Epidermal melanocyte (primary cell): Measurements from ENCODE around the gene TXNDC5.
"Not testable (repeated sequence)": the region's sequence is repeated elsewhere in the genome, so short reads cannot be mapped to it uniquely, and the experiment has no call there.

Experiments
- DNase-seq: peaks from one replicate; pipeline ENCODE4 v3.0.0; 2011; ENCODE audit warnings: low spot score; ENCODE audit not compliant: insufficient read length

Gene TXNDC5

DNA sequence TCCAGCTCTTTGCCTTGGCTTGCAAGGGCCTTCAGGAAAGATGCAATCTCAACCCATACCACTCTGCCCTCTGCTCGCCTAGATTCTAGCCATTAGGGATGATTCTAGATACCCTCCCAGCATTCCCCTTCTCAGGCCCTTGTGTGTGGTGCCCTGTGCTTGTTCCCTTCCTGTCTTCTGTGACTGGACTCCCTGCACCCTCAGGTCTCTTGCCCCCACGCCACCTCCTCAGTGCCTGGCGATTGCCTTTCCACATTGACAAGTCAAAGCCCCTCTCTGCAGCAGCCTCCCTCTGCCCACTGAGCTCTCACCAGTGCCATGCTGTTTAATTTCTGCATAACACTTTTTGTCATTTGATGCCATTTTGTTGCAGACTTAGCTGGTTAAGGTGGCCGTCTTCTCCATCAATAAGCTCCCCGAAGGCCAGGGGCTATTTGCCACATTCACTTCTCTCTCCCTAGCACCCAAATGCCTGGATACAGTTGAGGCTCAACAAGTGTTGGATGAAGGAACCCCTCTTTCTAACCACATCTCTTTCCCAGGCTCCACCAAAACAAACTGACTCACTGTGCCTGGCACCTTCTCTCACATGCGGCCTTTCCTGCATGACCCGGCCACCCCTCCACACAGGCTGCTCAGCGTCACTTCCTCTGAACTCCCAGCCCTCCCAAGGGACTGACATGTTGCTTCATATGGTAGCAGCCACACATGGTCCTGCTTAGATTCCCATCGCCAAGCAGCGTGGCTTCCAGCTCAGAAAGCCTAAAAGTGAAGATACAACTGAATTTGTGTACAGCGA, 4.6 kb upstream of the TXNDC5 start:
- DNase-seq = no peak

GRCh38 chr6:7914311-7914710, 3.7 kb upstream of the TXNDC5 start:
- no peak for DNase-seq

DNA sequence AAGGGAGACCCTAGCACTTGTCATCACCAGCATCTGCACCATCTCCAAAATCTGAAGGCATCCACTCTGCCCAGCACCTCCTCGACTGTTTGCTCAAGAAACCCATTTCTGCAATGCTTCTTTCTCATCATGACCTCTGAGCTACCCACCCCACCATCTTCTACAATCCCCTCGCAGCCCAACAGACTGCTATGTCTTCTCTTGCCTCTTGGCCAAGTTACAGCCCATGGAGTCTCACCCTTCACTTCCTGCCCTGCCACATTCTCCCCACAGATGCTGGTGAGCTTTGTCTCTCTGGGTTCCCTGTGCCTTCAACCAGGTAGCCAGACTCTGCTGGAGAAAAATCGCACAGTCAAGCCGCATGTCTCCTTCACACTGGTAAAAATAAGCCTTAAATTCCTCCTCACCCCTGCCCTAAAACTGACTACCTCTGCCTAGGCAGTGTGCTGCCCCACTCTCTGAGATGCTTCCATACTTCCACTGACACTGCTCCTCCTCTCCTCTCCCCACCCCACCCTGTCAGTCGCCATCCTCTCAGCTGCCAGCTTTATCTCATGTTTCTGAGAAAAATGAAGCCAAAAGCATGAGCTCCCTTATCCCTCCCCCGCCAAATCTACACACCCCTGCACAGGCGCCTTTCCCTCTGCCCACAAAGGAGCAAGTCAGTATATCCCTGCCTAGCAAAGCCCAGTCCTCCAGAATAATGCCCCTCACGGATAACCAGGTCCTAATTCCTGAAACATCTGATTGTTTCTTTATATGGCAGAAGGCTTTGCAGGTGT, 2.3 kb upstream of the TXNDC5 start:
- no peak for DNase-seq

DNA sequence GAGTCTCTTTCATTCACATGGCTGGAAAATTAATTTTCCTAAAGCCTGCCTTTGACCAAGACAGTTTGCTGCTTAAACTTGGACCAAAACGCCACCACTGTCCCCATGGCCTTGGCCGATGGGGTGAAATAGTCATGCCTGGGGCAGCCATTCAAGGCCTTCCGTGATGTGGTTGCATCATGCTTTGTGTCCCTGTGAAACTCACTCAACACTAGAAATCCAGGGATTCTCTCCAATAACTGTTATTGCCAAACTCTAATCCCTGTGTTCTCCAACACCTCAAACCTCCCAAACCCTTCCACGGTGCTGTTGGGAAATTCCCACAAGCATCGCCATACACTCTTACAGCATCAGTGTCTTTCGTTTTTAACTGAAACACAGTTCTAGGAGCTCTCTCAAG, 1.4 kb upstream of the TXNDC5 start:
- DNase-seq = no peak

GRCh38 chr6:7911345-7911725, 747 bp upstream of the TXNDC5 start:
- DNase-seq = no peak

DNA sequence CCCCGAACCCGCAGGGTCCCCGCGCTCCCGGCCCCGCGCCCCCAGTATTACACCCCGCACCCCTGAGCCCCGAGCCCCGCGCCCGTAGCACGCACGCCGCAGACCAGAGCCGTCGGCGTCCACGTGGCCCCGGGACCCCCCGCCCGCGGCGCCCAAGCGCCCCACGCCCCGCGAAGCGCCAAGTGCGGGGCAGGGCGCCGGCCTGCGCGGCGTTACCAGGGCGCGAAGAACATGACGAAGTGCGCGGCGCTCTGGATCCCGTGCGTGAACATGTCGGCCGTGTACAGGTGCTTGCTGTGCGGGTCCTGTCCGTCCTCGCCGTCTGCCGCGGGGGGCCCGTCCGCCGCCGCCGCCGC, 312 bp downstream of the TXNDC5 start:
- no peak for DNase-seq

GRCh38 chr6:7909323-7910276, 988 bp downstream of the TXNDC5 start:
- no peak for DNase-seq

- DNase-seq = no peak
Measured at GRCh38 chr6:7907159-7907558, 3.4 kb downstream of the TXNDC5 start.

DNA sequence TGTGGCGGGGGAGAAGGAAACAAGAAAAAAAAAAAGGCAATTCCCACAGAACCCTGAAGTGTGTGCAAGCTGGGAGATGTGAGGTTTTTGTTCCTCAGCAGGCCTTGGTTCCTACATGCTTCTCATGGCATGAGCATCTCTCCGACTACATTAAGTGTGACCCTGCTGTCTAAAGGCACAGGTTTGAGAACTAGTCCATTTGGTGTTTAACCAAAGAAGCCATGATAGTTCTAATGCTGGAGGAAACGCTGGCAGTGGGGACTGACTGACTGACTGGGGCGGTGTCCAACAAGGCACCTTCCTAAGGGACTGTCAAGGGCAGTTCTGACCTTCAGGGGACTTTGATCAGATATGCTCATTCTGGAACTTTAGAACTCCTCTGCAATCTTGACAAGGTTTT, 3.8 kb downstream of the TXNDC5 start:
- DNase-seq = no peak

DNA sequence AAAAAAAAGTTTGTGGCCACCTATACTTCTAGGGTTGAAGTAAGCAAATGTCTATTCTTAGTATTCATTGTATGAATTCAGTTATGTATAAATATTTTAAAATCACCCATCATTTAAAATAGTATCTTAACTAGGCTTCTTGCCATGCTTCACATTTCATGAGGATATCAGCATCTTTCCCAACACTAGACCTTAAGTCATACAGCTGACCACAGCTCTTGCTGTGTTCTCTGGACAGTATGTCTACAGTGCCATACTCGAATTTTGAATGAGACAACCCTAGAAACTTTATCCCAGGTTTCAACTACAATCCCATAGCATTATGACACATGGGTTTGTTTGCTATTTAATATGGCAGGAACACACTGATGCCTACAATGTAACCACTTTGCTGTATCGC, 5.2 kb downstream of the TXNDC5 start:
- DNase-seq = no peak

- no peak for DNase-seq
Measured at GRCh38 chr6:7904654-7905319, 5.8 kb downstream of the TXNDC5 start.

GRCh38 chr6:7903673-7904072, 6.9 kb downstream of the TXNDC5 start:
- DNase-seq = no peak

DNA sequence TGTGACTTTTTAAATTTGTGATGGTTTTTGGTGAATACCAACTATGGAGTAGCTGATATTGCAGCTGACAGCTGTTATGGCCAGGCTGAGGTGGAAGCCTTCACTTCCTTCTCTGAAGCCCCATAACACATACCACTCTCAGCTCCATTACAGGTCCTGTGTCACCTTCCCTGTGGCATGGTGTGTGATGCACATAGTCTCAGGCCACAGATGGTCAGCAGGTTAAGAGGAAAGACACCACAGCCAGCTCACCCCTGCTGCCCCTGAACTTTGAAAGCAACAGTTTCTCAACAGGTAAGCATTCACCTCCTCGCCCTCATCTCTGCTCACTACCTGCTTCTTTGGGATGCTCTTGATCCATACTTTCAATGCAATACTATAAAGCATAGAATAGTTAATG, 7.7 kb downstream of the TXNDC5 start:
- DNase-seq = no peak

DNA sequence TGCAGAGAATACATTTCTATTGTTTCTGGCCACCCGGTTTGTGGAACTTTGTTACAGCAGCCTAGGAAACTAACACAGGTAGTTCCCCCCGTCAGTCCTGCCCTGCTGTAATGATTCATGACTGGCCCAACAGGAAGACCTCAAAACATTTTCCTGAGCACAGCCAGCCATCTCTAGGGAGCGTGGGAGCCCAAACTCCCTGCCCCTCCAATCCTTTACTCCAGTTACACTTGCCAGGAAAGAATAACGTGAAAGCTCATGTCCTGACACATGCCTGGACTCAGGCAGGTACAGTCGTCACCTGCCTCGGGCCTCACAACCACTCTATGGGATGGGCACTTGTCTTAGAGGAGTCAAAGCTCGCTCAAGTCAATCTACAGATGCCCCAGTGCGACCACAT, 8.4 kb downstream of the TXNDC5 start:
- no peak for DNase-seq

DNA sequence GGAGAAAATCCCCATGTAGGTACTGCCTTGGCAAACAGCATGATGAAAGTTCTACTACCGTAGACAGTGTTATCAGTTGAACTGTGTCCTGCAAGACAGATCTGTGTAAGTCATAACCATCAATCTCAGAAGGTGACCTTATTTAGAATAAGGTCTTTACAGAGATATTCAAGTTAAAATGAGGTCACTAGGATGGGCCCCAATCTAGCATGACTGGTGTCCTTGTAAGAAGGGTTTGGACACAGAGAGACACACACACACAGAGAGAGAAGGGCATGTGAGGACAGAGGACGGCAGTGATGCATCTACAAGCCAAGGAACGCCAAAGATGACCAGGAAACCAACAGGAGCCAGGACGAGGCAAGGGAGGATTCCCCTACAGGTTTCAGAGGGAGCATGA, 8.8 kb downstream of the TXNDC5 start:
- DNase-seq = no peak

DNA sequence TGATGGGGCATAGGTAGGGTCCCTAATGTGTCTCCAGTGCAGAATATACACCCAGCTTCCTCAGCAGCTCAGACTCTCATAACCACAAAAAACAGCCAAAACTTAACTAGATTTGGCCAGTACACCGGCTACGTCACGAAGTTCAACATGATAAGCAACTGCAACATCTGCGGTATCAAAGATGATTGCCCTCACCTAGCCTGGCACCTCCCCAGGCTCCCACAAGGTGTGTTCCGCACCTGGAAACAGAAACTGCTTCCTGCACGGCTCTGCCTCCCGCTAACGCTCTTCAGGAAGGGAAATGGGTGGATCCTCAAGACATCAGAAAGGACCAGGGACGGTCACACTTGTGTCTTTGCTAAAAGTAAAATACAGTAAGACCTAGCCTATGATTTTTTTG, 9.5 kb downstream of the TXNDC5 start:
- no peak for DNase-seq

DNA sequence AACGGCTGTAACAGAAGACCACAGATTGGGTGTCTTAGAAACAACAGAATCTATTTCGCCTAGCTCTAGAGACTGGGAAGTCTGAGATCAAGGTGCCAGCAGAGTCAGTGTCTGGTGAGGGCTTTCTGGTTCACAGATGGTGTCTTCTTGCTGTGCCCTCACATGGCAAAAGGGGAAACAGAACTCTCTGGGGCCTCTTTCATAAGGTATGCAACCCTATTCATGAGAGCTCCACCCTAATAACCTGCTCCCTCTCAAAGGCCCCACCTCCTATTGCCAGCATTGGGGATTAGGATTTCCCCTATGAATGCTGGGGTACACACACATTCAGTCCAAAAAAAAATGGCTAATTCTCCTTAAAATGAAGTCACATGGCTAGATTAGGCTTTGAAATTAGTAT, 10.0 kb downstream of the TXNDC5 start:
- DNase-seq = no peak

GRCh38 chr6:7899889-7900213, 10.7 kb downstream of the TXNDC5 start:
- no peak for DNase-seq

GRCh38 chr6:7899101-7899888, 11.3 kb downstream of the TXNDC5 start:
- no peak for DNase-seq

- not testable (repeated sequence) for DNase-seq
Measured at GRCh38 chr6:7898193-7898586, 12.4 kb downstream of the TXNDC5 start.
